GM18873 (cell line): ENCODE results near the gene FGFR2.
"Not testable (repeated sequence)": the region's sequence is repeated elsewhere in the genome, so short reads cannot be mapped to it uniquely, and the experiment has no call there.

Experiments used
- ATAC-seq: cut with Tn5 transposase; IDR thresholded peaks from one replicate; pipeline ENCODE4 v1.9.1; 2021; ENCODE audit warnings: mild to moderate bottlenecking, moderate library complexity, moderate number of reproducible peaks; ENCODE audit not compliant: unreplicated experiment, low FRiP score

Gene FGFR2

GRCh38 chr10:121558238-121558637, 40.0 kb downstream of the FGFR2 start:
- ATAC-seq = no peak

- no peak for ATAC-seq
These were observed 41.2 kb downstream of the FGFR2 start for GRCh38 chr10:121556918-121557573.

GRCh38 chr10:121556455-121556854, 41.8 kb downstream of the FGFR2 start:
- no peak for ATAC-seq

DNA sequence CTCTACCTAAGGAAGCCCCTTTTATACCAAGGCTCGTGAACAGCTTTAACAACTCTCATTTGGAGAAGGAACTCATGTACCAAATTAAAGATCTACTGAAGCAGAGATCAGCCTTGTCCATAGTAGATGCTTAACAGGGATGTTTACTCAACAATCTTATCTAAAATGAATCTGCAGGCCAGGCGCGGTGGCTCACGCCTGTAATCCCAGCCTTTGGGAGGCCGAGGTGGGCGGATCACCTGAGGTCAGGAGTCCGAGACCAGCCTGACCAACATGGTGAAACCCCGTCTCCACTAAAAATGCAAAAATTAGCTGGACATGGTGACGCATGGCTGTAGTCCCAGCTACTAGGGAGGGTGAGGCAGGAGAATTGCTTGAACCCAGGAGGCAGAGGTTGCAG, 43.3 kb downstream of the FGFR2 start:
- not testable (repeated sequence) for ATAC-seq

- ATAC-seq = no peak
These were observed 44.6 kb downstream of the FGFR2 start for GRCh38 chr10:121553511-121554264.

DNA sequence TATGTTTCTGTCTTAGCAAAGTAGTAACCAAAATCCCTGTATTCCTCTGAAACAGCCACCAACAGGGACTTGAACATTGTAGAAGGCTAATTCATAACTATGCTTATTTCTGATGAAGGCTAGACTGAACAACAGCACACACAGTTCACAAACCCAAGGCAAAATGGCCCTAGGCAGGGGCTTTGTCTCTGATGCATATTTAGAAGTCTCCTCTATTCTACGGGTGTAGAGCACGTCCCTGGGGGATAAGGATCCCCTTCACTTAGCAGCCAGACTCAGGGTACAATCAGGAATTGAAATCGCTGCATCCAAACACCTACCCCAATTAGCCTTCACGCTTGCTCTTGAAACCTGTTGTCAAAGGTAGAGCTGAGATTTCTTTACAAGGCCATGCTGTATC, 45.5 kb downstream of the FGFR2 start:
- ATAC-seq = no peak

DNA sequence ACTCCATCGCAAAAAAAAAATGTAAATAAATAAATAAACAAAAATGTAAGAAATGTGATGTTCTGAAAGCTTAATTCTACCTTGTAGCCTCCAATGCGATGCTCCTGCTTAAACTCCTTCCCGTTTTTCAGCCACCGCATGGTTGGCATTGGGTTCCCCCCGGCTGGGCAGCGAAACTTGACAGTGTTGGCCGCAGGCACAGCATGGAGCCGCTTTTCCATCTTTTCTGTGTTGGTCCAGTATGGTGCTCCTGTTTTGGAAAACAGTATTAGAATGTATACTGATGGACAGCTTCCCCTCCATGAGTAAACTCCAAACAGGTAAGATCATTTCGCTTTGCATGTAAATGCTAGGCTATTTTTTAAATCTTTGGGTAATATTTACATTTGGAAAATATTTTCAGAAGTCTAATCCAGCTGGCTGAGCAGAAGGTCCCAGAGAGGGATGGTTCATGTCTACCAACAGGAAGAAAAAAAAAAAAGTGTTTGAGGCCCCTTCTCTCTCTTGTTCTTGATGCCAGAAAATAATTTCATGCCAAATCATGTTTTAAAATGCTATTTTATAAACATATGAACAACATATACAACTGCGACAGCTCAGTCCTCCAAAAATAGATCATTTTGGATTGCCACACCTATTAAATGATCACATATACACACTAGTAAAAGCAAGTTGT, 46.9 kb downstream of the FGFR2 start:
- ATAC-seq = no peak

- ATAC-seq = no peak
These were observed 53.9 kb downstream of the FGFR2 start for GRCh38 chr10:121544301-121544869.

DNA sequence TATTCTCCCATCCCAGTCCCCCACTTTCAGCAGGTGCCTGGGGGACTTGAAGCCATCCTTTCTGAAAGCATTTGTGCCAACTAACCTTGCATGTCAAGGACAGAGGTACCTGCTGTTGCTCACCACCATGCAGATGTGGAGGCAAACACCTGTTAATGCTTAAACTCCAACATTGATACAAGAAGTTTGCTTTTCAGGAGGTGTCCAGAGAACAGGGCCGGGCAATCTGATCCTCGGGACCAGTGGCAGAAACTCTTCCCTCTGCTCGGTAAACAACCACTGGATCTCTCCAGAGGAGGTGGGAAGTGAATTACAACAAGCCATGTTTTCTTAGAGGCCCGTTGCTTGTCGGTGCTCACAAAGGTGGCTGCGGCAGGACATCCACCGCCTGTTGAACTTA, 54.7 kb downstream of the FGFR2 start:
- ATAC-seq = no peak

DNA sequence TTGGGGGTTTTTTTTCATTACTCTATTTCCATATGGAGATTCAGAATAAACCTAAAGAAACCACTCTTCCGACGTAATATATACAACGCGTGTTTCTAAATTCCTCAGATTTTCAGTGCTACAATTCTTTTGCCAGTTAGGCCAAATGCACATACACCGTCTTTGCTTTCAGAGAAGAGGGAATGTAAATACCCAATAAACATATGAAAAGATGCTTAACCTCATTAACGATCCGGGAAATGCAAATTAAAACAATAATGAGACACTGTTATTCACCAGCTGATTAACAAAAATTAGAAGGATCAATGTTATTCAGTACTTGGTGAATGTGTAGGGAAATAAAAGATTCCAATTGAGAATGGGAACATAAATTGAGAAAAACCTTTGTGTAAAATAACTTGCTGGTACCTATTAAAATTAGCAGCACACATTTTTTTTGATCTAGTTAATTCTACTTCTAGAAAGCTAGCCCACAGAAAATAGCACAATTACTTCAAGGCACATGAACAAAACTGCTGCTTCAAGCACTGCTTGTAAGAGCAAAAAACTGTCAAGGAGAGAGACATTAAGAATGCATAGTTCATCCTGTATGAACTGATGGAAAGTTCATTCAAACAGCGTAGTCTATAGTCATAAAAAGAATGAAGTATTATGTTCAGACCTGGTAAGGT, 56.7 kb downstream of the FGFR2 start:
- ATAC-seq = no peak

GRCh38 chr10:121540732-121541395, 57.4 kb downstream of the FGFR2 start:
- no peak for ATAC-seq

DNA sequence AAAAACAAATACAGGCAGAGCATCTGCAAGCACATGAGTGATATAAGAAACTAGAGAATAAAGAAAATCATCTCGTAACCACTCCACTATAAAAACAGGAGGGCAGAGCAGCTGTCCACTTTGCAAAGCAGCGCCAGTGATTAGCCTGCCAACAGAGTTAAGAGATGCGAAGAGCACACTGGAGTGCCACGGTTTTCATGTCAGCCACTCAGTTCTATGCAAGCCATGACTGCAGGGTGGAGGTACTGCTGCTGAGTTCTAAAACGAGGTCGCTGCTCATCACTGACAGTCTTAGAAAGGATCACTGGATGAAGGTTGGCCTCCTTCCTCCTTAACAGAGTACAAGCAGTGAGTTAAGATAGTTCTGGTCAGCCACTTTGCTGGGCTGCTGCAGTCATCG, 58.5 kb downstream of the FGFR2 start:
- no peak for ATAC-seq

DNA sequence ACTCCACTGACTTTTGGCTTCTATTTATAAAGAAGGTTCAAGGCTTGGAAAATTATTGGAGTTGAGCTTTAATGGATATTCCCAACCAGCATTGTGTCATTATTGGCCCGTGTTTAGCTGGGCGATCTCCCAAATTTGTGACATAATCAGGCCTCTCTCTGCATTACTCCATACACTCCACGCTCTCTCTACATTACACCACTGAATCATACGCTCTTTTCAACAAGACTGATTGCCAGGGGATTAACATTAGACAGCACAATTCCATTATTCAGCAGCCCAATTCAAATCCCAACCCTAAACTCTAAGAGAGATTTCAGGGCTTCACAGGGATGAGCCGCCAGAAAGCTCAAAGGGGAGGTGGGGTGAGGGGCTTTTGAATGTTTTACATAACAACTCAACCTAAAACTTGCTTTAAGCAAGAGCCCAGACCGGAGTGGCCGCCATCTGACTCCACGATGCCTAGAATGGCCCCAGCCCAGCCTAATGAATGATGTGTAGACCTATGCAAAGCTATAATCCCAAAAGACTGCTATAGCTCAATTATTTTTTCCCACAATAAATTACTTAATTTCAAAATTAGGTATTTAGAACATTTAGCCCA, 61.8 kb downstream of the FGFR2 start:
- ATAC-seq = no peak

GRCh38 chr10:121535381-121535780, 62.9 kb downstream of the FGFR2 start:
- ATAC-seq = no peak

- no peak for ATAC-seq
These were observed 65.9 kb downstream of the FGFR2 start for GRCh38 chr10:121532292-121532864.

- ATAC-seq = no peak
These were observed 66.4 kb downstream of the FGFR2 start for GRCh38 chr10:121531830-121532178.

- ATAC-seq = no peak
These were observed 67.0 kb downstream of the FGFR2 start for GRCh38 chr10:121531076-121531829.

GRCh38 chr10:121530481-121531075, 67.7 kb downstream of the FGFR2 start:
- no peak for ATAC-seq
